HEK293 (cell line): ENCODE data around the gene RBBP8NL.

Source experiments
- CTCF ChIA-PET: fragments of 350-600 bp; formaldehyde crosslinking; extraction: SDS; loops from one replicate; lab custom pipeline; 2021; ENCODE audit warnings: antibody characterized with exemption; lab: Yijun Ruan, JAX
- POLR2A ChIA-PET: fragments of 300-600 bp; formaldehyde crosslinking; extraction: SDS; loops from one replicate; lab custom pipeline; 2020; ENCODE audit warnings: antibody characterized with exemption, inconsistent platforms; lab: Yijun Ruan, JAX
- H3K27ac ChIP-seq: fragments of 200-500 bp; sonication (Bioruptor generic); 2 replicates; pipeline ENCODE4 v1.5.1; 2014; ENCODE audit warnings: low read depth, low read length, control low read depth, inconsistent platforms; ENCODE audit errors: extremely low read depth
- H3K36me3 ChIP-seq, 2 experiments: fragments of 200-500 bp in 1 of 2; sonication (Bioruptor generic) in 1 of 2; 1 replicate in 1 of 2; 2 replicates in 1 of 2; pipeline ENCODE4 v1.5.1; 2014 to 2017; ENCODE audit warnings: inconsistent platforms in 2 of 2, low read length in 2 of 2; ENCODE audit not compliant: control insufficient read depth in 2 of 2, insufficient read depth in 1 of 2
- H3K4me1 ChIP-seq: fragments of 200-500 bp; sonication (Bioruptor generic); 2 replicates; pipeline ENCODE4 v1.5.1; 2014; ENCODE audit warnings: mild to moderate bottlenecking, low read length, inconsistent platforms; ENCODE audit not compliant: control insufficient read depth, insufficient read depth
- H3K4me3 ChIP-seq: 2 replicates; pipeline ENCODE4 v1.5.1; 2011; ENCODE audit warnings: low read depth, mild to moderate bottlenecking, control low read depth, low read length, moderate library complexity
- H3K9me3 ChIP-seq: fragments of 200-500 bp; sonication (Bioruptor generic); 2 replicates; pipeline ENCODE4 v1.5.1; 2014; ENCODE audit warnings: low read depth, low read length, inconsistent platforms; ENCODE audit not compliant: control insufficient read depth, insufficient read depth
- BCL6B ChIP-seq: fragments of 450-650 bp; formaldehyde crosslinking; IDR thresholded peaks from 2 replicates; pipeline ENCODE4 v1.5.1; 2017; ENCODE audit warnings: missing biosample characterization, missing genetic modification characterization
- EGR2 ChIP-seq: fragments of 450-650 bp; formaldehyde crosslinking; IDR thresholded peaks from 2 replicates; pipeline ENCODE4 v1.5.1; 2016; ENCODE audit warnings: low read depth, missing biosample characterization, missing genetic modification characterization
- HIC1 ChIP-seq: fragments of 450-650 bp; formaldehyde crosslinking; IDR thresholded peaks from 2 replicates; pipeline ENCODE4 v1.5.1; 2016; ENCODE audit warnings: missing biosample characterization, missing genetic modification characterization
- KLF9 ChIP-seq: fragments of 450-650 bp; formaldehyde crosslinking; IDR thresholded peaks from 2 replicates; pipeline ENCODE4 v1.5.1; 2016; ENCODE audit warnings: missing biosample characterization, missing genetic modification characterization, low read depth
- SALL2 ChIP-seq: fragments of 450-650 bp; formaldehyde crosslinking; IDR thresholded peaks from 2 replicates; pipeline ENCODE4 v1.5.0; 2017; ENCODE audit warnings: missing biosample characterization, mild to moderate bottlenecking, missing genetic modification characterization, borderline replicate concordance
- ZBTB17 ChIP-seq: fragments of 450-650 bp; formaldehyde crosslinking; IDR thresholded peaks from 2 replicates; pipeline ENCODE4 v1.5.1; 2016; ENCODE audit warnings: missing biosample characterization, missing genetic modification characterization
- ZBTB20 ChIP-seq: fragments of 450-650 bp; formaldehyde crosslinking; IDR thresholded peaks from 2 replicates; pipeline ENCODE4 v1.5.1; 2016; ENCODE audit warnings: missing biosample characterization, missing genetic modification characterization
- ZFHX2 ChIP-seq: fragments of 450-650 bp; formaldehyde crosslinking; conservative IDR thresholded peaks from 2 replicates; pipeline ENCODE4 v1.5.1; 2016; ENCODE audit warnings: missing biosample characterization, missing genetic modification characterization
- ZNF121 ChIP-seq: fragments of 450-650 bp; formaldehyde crosslinking; IDR thresholded peaks from 2 replicates; pipeline ENCODE4 v1.5.1; 2016; ENCODE audit warnings: missing biosample characterization, missing genetic modification characterization
- ZNF214 ChIP-seq: fragments of 450-650 bp; formaldehyde crosslinking; IDR thresholded peaks from 2 replicates; pipeline ENCODE4 v1.5.1; 2017; ENCODE audit warnings: missing biosample characterization, mild to moderate bottlenecking, missing genetic modification characterization, borderline replicate concordance
- ZNF248 ChIP-seq: fragments of 450-650 bp; formaldehyde crosslinking; IDR thresholded peaks from 2 replicates; pipeline ENCODE4 v1.5.1; 2017; ENCODE audit warnings: missing biosample characterization, missing genetic modification characterization
- ZNF274 ChIP-seq, 2 experiments: fragments of 200-500 bp in 1 of 2; fragments of 450-650 bp in 1 of 2; sonication (Bioruptor generic) in 1 of 2; formaldehyde crosslinking in 1 of 2; IDR thresholded peaks; 2 replicates each; pipeline versions ENCODE4 v1.5.1 to v1.6.1; 2014 to 2016; ENCODE audit warnings: borderline replicate concordance in 1 of 2, inconsistent platforms in 1 of 2, low read length in 1 of 2, missing biosample characterization in 1 of 2, missing genetic modification characterization in 1 of 2
- ZNF280C ChIP-seq: fragments of 450-650 bp; formaldehyde crosslinking; IDR thresholded peaks from 2 replicates; pipeline ENCODE4 v1.5.1; 2016; ENCODE audit warnings: missing biosample characterization, missing genetic modification characterization
- ZNF513 ChIP-seq: fragments of 450-650 bp; IDR thresholded peaks from 2 replicates; pipeline ENCODE4 v1.5.1; 2018; ENCODE audit warnings: missing biosample characterization, missing genetic modification characterization
- ZNF76 ChIP-seq: fragments of 450-650 bp; formaldehyde crosslinking; IDR thresholded peaks from 2 replicates; pipeline ENCODE4; 2016; ENCODE audit warnings: low read depth, missing biosample characterization, missing genetic modification characterization, borderline replicate concordance
- ZNF776 ChIP-seq: fragments of 450-650 bp; formaldehyde crosslinking; IDR thresholded peaks from 2 replicates; pipeline ENCODE4 v1.5.0; 2017; ENCODE audit warnings: missing biosample characterization, missing genetic modification characterization, borderline replicate concordance

RBBP8NL gene

GRCh38 chr20:62400541-62400940 is 26.8 kb downstream of the RBBP8NL start:
- CTCF ChIA-PET: interaction anchor here (2.4 kb wide), 1 partner anchor 10 kb away, joined by 11 read pairs; no protein-coding TSS in a partner anchor
- TF ChIP-seq ZNF76 (no peak), ZNF274 (IDR thresholded peaks at IDR 0.05; ENCODE audit: low read length) (no peak), ZNF274 (tag by site-specific recombination; IDR thresholded peaks at IDR 0.05; ENCODE audit: borderline replicate concordance) (no peak)
- TF ChIP-seq, all 188 proteins: peak for 0
- Histone ChIP-seq H3K4me1 (no peaks in the 10 kb centered on the region), H3K27ac (no peak overlapping the region), H3K9me3 (no peaks in the 10 kb centered on the region), H3K4me3 (no peak overlapping the region), H3K36me3 (peaks cover 0 to 49% of the 10 kb centered on the region in 2 experiments; a peak in 2 of 3 replicates)
- POLR2A ChIA-PET: interaction anchor here (1.3 kb wide), 1 partner anchor 10 kb away, joined by 6 read pairs; no protein-coding TSS in a partner anchor

- Histone ChIP-seq H3K4me3 (no peak overlapping the region), H3K4me1 (no peaks in the 10 kb centered on the region), H3K36me3 (peaks cover 0 to 46% of the 10 kb centered on the region in 2 experiments; a peak in 2 of 3 replicates), H3K27ac (no peak overlapping the region), H3K9me3 (no peaks in the 10 kb centered on the region)
- ChIA-PET POLR2A (interaction anchor here (1.3 kb wide), 1 partner anchor 9 kb away, joined by 6 read pairs; no protein-coding TSS in a partner anchor), CTCF (interaction anchor here (0.6 to 2.4 kb wide), 3 partner anchors 10 to 99 kb away, joined by 3 to 11 read pairs (median 4); no protein-coding TSS in a partner anchor)
- 0 out of 2 replicates have a peak, but pooled peaks have one; percentile 18 for TF ChIP-seq EGR2 (tag by site-specific recombination)
- peak; percentile 15; the same call in 1 of the 2 replicates for TF ChIP-seq ZFHX2 (tag by site-specific recombination)
- TF ChIP-seq ZBTB17 (tag by site-specific recombination): no peak
Observed at GRCh38 chr20:62400021-62400420, 27.3 kb downstream of the RBBP8NL start.

GRCh38 chr20:62398120-62398821 is 29.1 kb downstream of the RBBP8NL start:
- POLR2A ChIA-PET: no interaction called here

More at GRCh38 chr20:62398120-62398821, 29.1 kb downstream of the RBBP8NL start:
- Histone ChIP-seq H3K36me3 (peaks cover 0 to 46% of the 10 kb centered on the region in 2 experiments; a peak in 2 of 3 replicates), H3K4me3 (no peak overlapping the region), H3K27ac (no peak overlapping the region), H3K4me1 (no peaks in the 10 kb centered on the region), H3K9me3 (no peaks in the 10 kb centered on the region)
- TF ChIP-seq ZNF248 (tag by site-specific recombination) (peak; percentile 40), SALL2 (tag by site-specific recombination) (0 out of 2 replicates have a peak, but pooled peaks have one; percentile 16), KLF9 (tag by site-specific recombination) (no peak), BCL6B (tag by site-specific recombination) (0 out of 2 replicates have a peak, but pooled peaks have one; percentile 10), ZNF121 (no peak), ZNF214 (tag by site-specific recombination) (no peak), ZNF513 (tag by site-specific recombination) (peak; percentile 73), ZNF280C (tag by site-specific recombination) (no peak), ZNF776 (tag by site-specific recombination) (peak; percentile 36; the same call in 1 of the 2 replicates), ZBTB20 (tag by site-specific recombination) (no peak), HIC1 (tag by site-specific recombination) (0 out of 2 replicates have a peak, but pooled peaks have one; percentile 38)
- CTCF ChIA-PET: no interaction called here
